GM21786 (cell line): ENCODE measurements around the gene PCGF2.

Experiments used
- ATAC-seq: cut with Tn5 transposase; IDR thresholded peaks from one replicate; pipeline ENCODE4 v1.9.1; 2021; ENCODE audit not compliant: unreplicated experiment

The PCGF2 gene

GRCh38 chr17:38719943-38720641, 28.0 kb downstream of the PCGF2 start:
- no peak for ATAC-seq

GRCh38 chr17:38719289-38719942, 28.7 kb downstream of the PCGF2 start:
- ATAC-seq, result no peak

GRCh38 chr17:38717139-38717745, 30.9 kb downstream of the PCGF2 start:
- ATAC-seq, result no peak

GRCh38 chr17:38716368-38717005, 31.6 kb downstream of the PCGF2 start:
- no peak for ATAC-seq

- ATAC-seq, result no peak
Observed at GRCh38 chr17:38715216-38715943, 32.8 kb downstream of the PCGF2 start.

GRCh38 chr17:38713456-38714075, 34.6 kb downstream of the PCGF2 start:
- ATAC-seq, result no peak

- no peak for ATAC-seq
Observed at GRCh38 chr17:38712593-38712992, 35.5 kb downstream of the PCGF2 start.

GRCh38 chr17:38711792-38712571, 36.2 kb downstream of the PCGF2 start:
- no peak for ATAC-seq

GRCh38 chr17:38710985-38711384, 37.2 kb downstream of the PCGF2 start:
- no peak for ATAC-seq

- no peak for ATAC-seq
Observed at GRCh38 chr17:38710604-38710962, 37.6 kb downstream of the PCGF2 start.

- ATAC-seq, result no peak
Observed at GRCh38 chr17:38709864-38710603, 38.1 kb downstream of the PCGF2 start.

GRCh38 chr17:38709104-38709820, 38.9 kb downstream of the PCGF2 start:
- no peak for ATAC-seq

GRCh38 chr17:38707678-38708351, 40.3 kb downstream of the PCGF2 start:
- ATAC-seq, result no peak

- no peak for ATAC-seq
Observed at GRCh38 chr17:38706505-38707216, 41.5 kb downstream of the PCGF2 start.

- no peak for ATAC-seq
Observed at GRCh38 chr17:38705803-38706504, 42.2 kb downstream of the PCGF2 start.

GRCh38 chr17:38705523-38705802, 42.7 kb downstream of the PCGF2 start:
- no peak for ATAC-seq
